HepG2 (cell line): ENCODE results near the gene CUL5. TPM values are rescaled to one million over a fixed set of nuclear protein-coding genes. Genes with fewer than 3 reads are reported as not detected.

Source experiments
- ADNP ChIP-seq: sonication (generic); formaldehyde crosslinking; IDR thresholded peaks from 2 replicates; pipeline ENCODE4 v1.4.0; 2020; ENCODE audit warnings: missing genetic modification reagents
- CBX5 ChIP-seq: sonication (generic); formaldehyde crosslinking; IDR thresholded peaks from 2 replicates; pipeline ENCODE4 v1.4.0; 2020; ENCODE audit warnings: missing genetic modification reagents, borderline replicate concordance
- ERF ChIP-seq: IDR thresholded peaks from 2 replicates; pipeline ENCODE4 v1.6.1; 2018; ENCODE audit warnings: missing biosample characterization, missing genetic modification reagents
- GATAD1 ChIP-seq: IDR thresholded peaks from 2 replicates; pipeline ENCODE4 v1.6.1; 2016; ENCODE audit warnings: missing genetic modification reagents, missing compliant biosample characterization
- HBP1 ChIP-seq: IDR thresholded peaks from 2 replicates; pipeline ENCODE4 v1.6.1; 2016; ENCODE audit warnings: low read depth, control low read depth
- PHF21A ChIP-seq: sonication (generic); formaldehyde crosslinking; IDR thresholded peaks from 2 replicates; pipeline ENCODE4 v1.5.0; 2020; ENCODE audit warnings: mild to moderate bottlenecking, missing genetic modification reagents
- RELA ChIP-seq: sonication (generic); formaldehyde crosslinking; IDR thresholded peaks from 2 replicates; pipeline ENCODE4 v1.4.0; 2020; ENCODE audit warnings: missing genetic modification reagents
- USF2 ChIP-seq, 2 experiments: sonication (generic) in 1 of 2; formaldehyde crosslinking in 1 of 2; IDR thresholded peaks; 2 replicates each; pipeline versions ENCODE4 v1.5.1 to v1.6.1; 2011 to 2020; ENCODE audit warnings: borderline replicate concordance in 1 of 2, low read depth in 1 of 2, low read length in 1 of 2, mild to moderate bottlenecking in 1 of 2, missing genetic modification reagents in 1 of 2, moderate library complexity in 1 of 2
- ZBTB25 ChIP-seq: IDR thresholded peaks from 2 replicates; pipeline ENCODE4 v1.6.1; 2018; ENCODE audit warnings: missing genetic modification reagents
- ZNF10 ChIP-seq: sonication (generic); formaldehyde crosslinking; IDR thresholded peaks from 2 replicates; pipeline ENCODE4 v1.4.0; 2020; ENCODE audit warnings: mild to moderate bottlenecking, low read depth, missing genetic modification reagents, borderline replicate concordance
- ZNF101 ChIP-seq: sonication (generic); formaldehyde crosslinking; IDR thresholded peaks from 2 replicates; pipeline ENCODE4 v1.4.0; 2020; ENCODE audit warnings: mild to moderate bottlenecking, low read depth, missing genetic modification reagents, borderline replicate concordance
- ZNF407 ChIP-seq: sonication (generic); formaldehyde crosslinking; IDR thresholded peaks from one replicate; pipeline ENCODE4 v1.5.1; 2020; ENCODE audit warnings: mild to moderate bottlenecking, missing genetic modification reagents; ENCODE audit errors: not compliant biosample characterization
- ZNF746 ChIP-seq: sonication (generic); formaldehyde crosslinking; IDR thresholded peaks from 2 replicates; pipeline ENCODE4 v1.8.0; 2022; ENCODE audit warnings: mild to moderate bottlenecking, missing genetic modification reagents
- polyA plus RNA-seq, 8 experiments: library from polyadenylated mRNA; depleted of rRNA in 3 of 8; stranded (reverse) in 7 of 8; unstranded in 1 of 8; fragments of >200 nt; fragmentation: Illumina TruSeq in 4 of 8; extraction: Trizol in 4 of 8; gene quantifications; 2 replicates each; pipeline versions ENCODE4 v1.2.1 to v1.2.3, GENCODE V29; 2011 to 2016; ENCODE audit warnings: low read depth in 4 of 8, missing spikeins in 1 of 8, mixed read lengths in 1 of 8; ENCODE audit not compliant: insufficient read depth in 1 of 8
- total RNA-seq, 5 experiments: library from RNA; depleted of rRNA; stranded (reverse); fragments of >200 nt; fragmentation: Illumina TruSeq; extraction: Trizol; gene quantifications; 2 replicates each; pipeline ENCODE4 v1.2.3, GENCODE V29; 2016; ENCODE audit warnings: low read depth in 1 of 5

Gene CUL5
- total and polyA plus RNA-seq, 2 of the 13 experiments (the other 11 are each of a cell fraction or from before 2014, with no cell fraction given): 7.0 to 24.7 TPM

- peak; percentile 56; the same call in 1 of the 2 replicates for TF ChIP-seq PHF21A
- no peak; the same call in 1 of the 2 replicates for TF ChIP-seq CBX5
- 0 out of 2 replicates have a peak, but pooled peaks have one; percentile 79 for TF ChIP-seq ZNF746
- peak; percentile 70 for TF ChIP-seq ERF (CRISPR knock-in tag)
- TF ChIP-seq ZBTB25: peak; percentile 40
- TF ChIP-seq ZNF10 (CRISPR knock-in tag): no peak
- peak; percentile 84 for TF ChIP-seq ZNF407
- TF ChIP-seq ZNF101 (CRISPR knock-in tag): 0 out of 2 replicates have a peak, but pooled peaks have one; percentile 75
- peak; percentile 72; the same call in 1 of the 2 replicates for TF ChIP-seq RELA (CRISPR knock-in tag)
- peak; percentile 94 for TF ChIP-seq USF2 (IDR thresholded peaks at IDR 0.05; ENCODE audit: low read depth, low read length)
- TF ChIP-seq USF2 (CRISPR knock-in tag; IDR thresholded peaks at IDR 0.05; ENCODE audit: borderline replicate concordance): peak; percentile 98; the same call in 1 of the 2 replicates
- peak; percentile 77 for TF ChIP-seq GATAD1 (CRISPR knock-in tag)
- 0 out of 2 replicates have a peak, but pooled peaks have one; percentile 42 for TF ChIP-seq HBP1
- TF ChIP-seq ADNP (CRISPR knock-in tag): no peak
These were observed at the start of gene CUL5 (continued) for GRCh38 chr11:108008656-108009496.
